WTC11 (cell line): Measurements from ENCODE around the gene SLC12A9. TPM values are rescaled to one million over a fixed set of nuclear protein-coding genes. Genes with fewer than 3 reads are reported as not detected.

Source experiments
- ATAC-seq: fragments of 200-7000 bp; cut with Tn5 transposase; 2 replicates; pipeline ENCODE4 v1.10.0; 2021; ENCODE audit warnings: mild to moderate bottlenecking, moderate library complexity
- CTCF ChIA-PET: fragments of 300-600 bp; sonication (Branson Sonifier 250); formaldehyde crosslinking; loops from one replicate; lab custom pipeline; 2021; ENCODE audit warnings: antibody characterized with exemption; lab: Charles Lee
- POLR2A ChIA-PET: fragments of 350-600 bp; sonication (Branson Sonifier 250); formaldehyde crosslinking; loops from one replicate; lab custom pipeline; 2021; ENCODE audit warnings: antibody characterized with exemption; lab: Charles Lee
- DNase-seq: peaks from one replicate; pipeline ENCODE4 v3.0.0; 2021; ENCODE audit warnings: low spot score
- H3K27ac Mint-ChIP-seq: 2 replicates; pipeline ENCODE4 v1.8.0; 2021; ENCODE audit warnings: mixed read lengths
- H3K27me3 Mint-ChIP-seq: 2 replicates; pipeline ENCODE4 v1.8.0; 2021; ENCODE audit warnings: low read depth, mild to moderate bottlenecking, moderate library complexity, mixed read lengths
- H3K36me3 Mint-ChIP-seq: 2 replicates; pipeline ENCODE4 v1.8.0; 2021; ENCODE audit warnings: mixed read lengths
- H3K4me1 Mint-ChIP-seq: 2 replicates; pipeline ENCODE4 v1.8.0; 2022; ENCODE audit warnings: mixed read lengths
- H3K4me3 Mint-ChIP-seq: 2 replicates; pipeline ENCODE4 v1.8.0; 2021; ENCODE audit warnings: mild to moderate bottlenecking, moderate library complexity, mixed read lengths
- H3K9me3 Mint-ChIP-seq: 2 replicates; pipeline ENCODE4 v1.8.0; 2021; ENCODE audit warnings: mixed read lengths
- ARID4B ChIP-seq: sonication (generic); formaldehyde crosslinking; IDR thresholded peaks from 2 replicates; pipeline ENCODE4 v1.8.0; 2023; ENCODE audit warnings: missing genetic modification reagents, mild to moderate bottlenecking, borderline replicate concordance
- E2F1 ChIP-seq: sonication (generic); formaldehyde crosslinking; IDR thresholded peaks from 2 replicates; pipeline ENCODE4 v1.8.0; 2022; ENCODE audit warnings: mild to moderate bottlenecking, missing genetic modification reagents
- ELF4 ChIP-seq: sonication (generic); formaldehyde crosslinking; IDR thresholded peaks from 2 replicates; pipeline ENCODE4 v1.8.1; 2022; ENCODE audit warnings: low read depth, mild to moderate bottlenecking, moderate library complexity, missing genetic modification reagents
- ETV6 ChIP-seq: sonication (generic); formaldehyde crosslinking; IDR thresholded peaks from 2 replicates; pipeline ENCODE4 v1.8.1; 2022; ENCODE audit warnings: mild to moderate bottlenecking, missing genetic modification reagents
- FOXP1 ChIP-seq: sonication (generic); formaldehyde crosslinking; IDR thresholded peaks from 2 replicates; pipeline ENCODE4 v1.8.0; 2022; ENCODE audit warnings: missing genetic modification reagents, mild to moderate bottlenecking, moderate library complexity, borderline replicate concordance
- KAT7 ChIP-seq: sonication (generic); formaldehyde crosslinking; IDR thresholded peaks from 2 replicates; pipeline ENCODE4 v1.8.1; 2023; ENCODE audit warnings: missing genetic modification reagents, mild to moderate bottlenecking, borderline replicate concordance
- MAX ChIP-seq: sonication (generic); formaldehyde crosslinking; IDR thresholded peaks from 2 replicates; pipeline ENCODE4 v1.8.0; 2022; ENCODE audit warnings: mild to moderate bottlenecking, missing genetic modification reagents
- MYBL2 ChIP-seq: sonication (generic); formaldehyde crosslinking; IDR thresholded peaks from 2 replicates; pipeline ENCODE4 v1.8.1; 2023; ENCODE audit warnings: mild to moderate bottlenecking, moderate library complexity, missing genetic modification reagents
- NFYB ChIP-seq: sonication (generic); formaldehyde crosslinking; conservative IDR thresholded peaks from 2 replicates; pipeline ENCODE4 v1.8.0; 2022; ENCODE audit warnings: low read depth, missing genetic modification reagents
- SP1 ChIP-seq: sonication (generic); formaldehyde crosslinking; conservative IDR thresholded peaks from 2 replicates; pipeline ENCODE4 v1.8.1; 2022; ENCODE audit warnings: missing genetic modification reagents
- TCF7 ChIP-seq: sonication (generic); formaldehyde crosslinking; IDR thresholded peaks from 2 replicates; pipeline ENCODE4 v1.8.0; 2022; ENCODE audit warnings: mild to moderate bottlenecking, low read depth, missing genetic modification reagents, moderate library complexity
- TEAD1 ChIP-seq: sonication (generic); formaldehyde crosslinking; IDR thresholded peaks from 2 replicates; pipeline ENCODE4 v1.8.0; 2022; ENCODE audit warnings: mild to moderate bottlenecking, missing genetic modification reagents
- TP53 ChIP-seq: sonication (generic); formaldehyde crosslinking; IDR thresholded peaks from 2 replicates; pipeline ENCODE4 v1.8.1; 2023; ENCODE audit warnings: mild to moderate bottlenecking, missing genetic modification reagents
- ZNF232 ChIP-seq: sonication (generic); formaldehyde crosslinking; IDR thresholded peaks from 2 replicates; pipeline ENCODE4 v1.8.0; 2022; ENCODE audit warnings: mild to moderate bottlenecking, missing genetic modification reagents
- ZNF281 ChIP-seq: sonication (generic); formaldehyde crosslinking; IDR thresholded peaks from 2 replicates; pipeline ENCODE4 v1.8.0; 2023; ENCODE audit warnings: mild to moderate bottlenecking, missing genetic modification reagents
- ZNF416 ChIP-seq: fragments of 250-450 bp; sonication (Bioruptor Pico); IDR thresholded peaks from 2 replicates; pipeline ENCODE4 v1.9.0; 2021; ENCODE audit warnings: mild to moderate bottlenecking, inconsistent platforms
- ZNF423 ChIP-seq: fragments of 250-450 bp; sonication (Bioruptor Pico); IDR thresholded peaks from 2 replicates; pipeline ENCODE4 v2.1.2; 2022; ENCODE audit warnings: mild to moderate bottlenecking, moderate library complexity
- total RNA-seq: library from RNA; stranded (reverse); gene quantifications from 3 replicates; pipeline ENCODE4 v1.2.3, GENCODE V29; 2021
- TF ChIP-seq, protein P1 (sequence below): sonication (generic); formaldehyde crosslinking; IDR thresholded peaks from 2 replicates; pipeline ENCODE4 v1.8.1; 2023; ENCODE audit warnings: mild to moderate bottlenecking, moderate library complexity, missing genetic modification reagents

SLC12A9 gene
- total RNA-seq, 1 experiment from 2014 or later: 39.3 TPM

GRCh38 chr7:100827330-100828226, 24.9 kb upstream of the SLC12A9 start, which contains the start of gene EPHB4:
Gene EPHB4, minus strand, starts transcription at chr7:100827523. Its CDS starts 493 bp downstream, at chr7:100827030.
- H3K4me3 Mint-ChIP-seq: peak within 1 kb of the TSS; percentile 98
- peak; percentile 90 for DNase-seq
- POLR2A ChIA-PET: interaction anchor here (0.5 to 3.7 kb wide), 23 partner anchors 8 to 610 kb away, joined by 3 to 53 read pairs (median 4); partner anchors contain the start of genes FBXO24, GIGYF1, LRCH4 and MOSPD3
- peak within 1 kb of the TSS; percentile 99 for H3K27ac Mint-ChIP-seq
- CTCF ChIA-PET: interaction anchor here (0.6 to 5.8 kb wide), 28 partner anchors 9 to 382 kb away, joined by 3 to 96 read pairs (median 3); partner anchors contain the start of genes FBXO24, MOSPD3, POP7 and SLC12A9
- TF ChIP-seq SP1 (peak; percentile 81), ZNF232 (no peak), MAX (CRISPR knock-in tag) (peak; percentile 62), ETV6 (CRISPR knock-in tag) (0 out of 2 replicates have a peak, but pooled peaks have one; percentile 21), ZNF423 (CRISPR knock-in tag) (no peak), E2F1 (CRISPR knock-in tag) (no peak), TEAD1 (CRISPR knock-in tag) (0 out of 2 replicates have a peak, but pooled peaks have one; percentile 43), NFYB (CRISPR knock-in tag) (peak; percentile 59), TP53 (CRISPR knock-in tag) (0 out of 2 replicates have a peak, but pooled peaks have one; percentile 22), KAT7 (CRISPR knock-in tag) (no peak; the same call in 1 of the 2 replicates), ARID4B (CRISPR knock-in tag) (peak; percentile 93; the same call in 1 of the 2 replicates), TCF7 (CRISPR knock-in tag) (no peak), FOXP1 (CRISPR knock-in tag) (peak; percentile 49; the same call in 1 of the 2 replicates), ELF4 (CRISPR knock-in tag) (no peak), MYBL2 (CRISPR knock-in tag) (0 out of 2 replicates have a peak, but pooled peaks have one; percentile 31), ZNF281 (peak; percentile 87; the same call in 1 of the 2 replicates), ZNF416 (CRISPR knock-in tag) (0 out of 2 replicates have a peak, but pooled peaks have one; percentile 43)
- TF ChIP-seq, protein P1, sequence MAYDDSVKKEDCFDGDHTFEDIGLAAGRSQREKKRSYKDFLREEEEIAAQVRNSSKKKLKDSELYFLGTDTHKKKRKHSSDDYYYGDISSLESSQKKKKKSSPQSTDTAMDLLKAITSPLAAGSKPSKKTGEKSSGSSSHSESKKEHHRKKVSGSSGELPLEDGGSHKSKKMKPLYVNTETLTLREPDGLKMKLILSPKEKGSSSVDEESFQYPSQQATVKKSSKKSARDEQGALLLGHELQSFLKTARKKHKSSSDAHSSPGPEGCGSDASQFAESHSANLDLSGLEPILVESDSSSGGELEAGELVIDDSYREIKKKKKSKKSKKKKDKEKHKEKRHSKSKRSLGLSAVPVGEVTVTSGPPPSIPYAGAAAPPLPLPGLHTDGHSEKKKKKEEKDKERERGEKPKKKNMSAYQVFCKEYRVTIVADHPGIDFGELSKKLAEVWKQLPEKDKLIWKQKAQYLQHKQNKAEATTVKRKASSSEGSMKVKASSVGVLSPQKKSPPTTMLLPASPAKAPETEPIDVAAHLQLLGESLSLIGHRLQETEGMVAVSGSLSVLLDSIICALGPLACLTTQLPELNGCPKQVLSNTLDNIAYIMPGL (CRISPR knock-in tag): peak; percentile 67
- TF ChIP-seq, all 79 proteins: peak for 12
- no peaks in the 10 kb centered on the region for H3K9me3 Mint-ChIP-seq
- ATAC-seq: peak; percentile 82
- H3K36me3 Mint-ChIP-seq: peaks cover 14% of the 10 kb centered on the region
- H3K27me3 Mint-ChIP-seq: no peaks in the 10 kb centered on the region
- H3K4me1 Mint-ChIP-seq: peaks cover 28% of the 10 kb centered on the region
